H1 (cell line): Measurements from ENCODE around the gene WWP2. TPM values are rescaled to one million over a fixed set of nuclear protein-coding genes. Genes with fewer than 3 reads are reported as not detected.

Experiments used
- CTCF ChIA-PET: fragments of 300-600 bp; sonication (Branson Sonifier 250); formaldehyde crosslinking; loops from one replicate; lab custom pipeline; 2021; ENCODE audit not compliant: partially characterized antibody; lab: Charles Lee
- POLR2A ChIA-PET: fragments of 300-600 bp; sonication (Branson Sonifier 250); formaldehyde crosslinking; loops from one replicate; lab custom pipeline; 2021; ENCODE audit warnings: inconsistent platforms; ENCODE audit not compliant: partially characterized antibody; lab: Charles Lee
- DNase-seq, 2 experiments: peaks; one replicate each; pipeline versions ENCODE4 v3.0.0 to v3.0.0-alpha.2; 2010 to 2022; ENCODE audit warnings: low spot score in 2 of 2, low read depth in 1 of 2, mixed read lengths in 1 of 2
- FAIRE-seq: peaks from 2 replicates; lab custom pipeline; 2011; peaks lifted over from hg19 to GRCh38; lab: Jason Lieb, UNC
- H2AFZ ChIP-seq: 2 replicates; pipeline ENCODE4 v1.8.1; 2012; ENCODE audit warnings: low read length, inconsistent platforms
- H2AK5ac ChIP-seq: 2 replicates; pipeline ENCODE4 v1.6.1; 2013; ENCODE audit warnings: low read depth, low read length
- H2BK120ac ChIP-seq: replicated peaks from 2 replicates; pipeline ENCODE3; 2013; ENCODE audit warnings: low read depth, low read length, inconsistent platforms
- H2BK12ac ChIP-seq: 2 replicates; pipeline ENCODE4 v1.6.1; 2013; ENCODE audit warnings: low read depth, low read length
- H2BK15ac ChIP-seq: 2 replicates; pipeline ENCODE4 v1.6.1; 2013; ENCODE audit warnings: low read length
- H2BK20ac ChIP-seq: 2 replicates; pipeline ENCODE4 v1.6.1; 2013; ENCODE audit warnings: low read length
- H2BK5ac ChIP-seq: 2 replicates; pipeline ENCODE4 v1.6.1; 2013; ENCODE audit warnings: low read depth, low read length
- H3K14ac ChIP-seq: 2 replicates; pipeline ENCODE4 v1.6.1; 2013; ENCODE audit warnings: inconsistent platforms; ENCODE audit not compliant: insufficient read length
- H3K18ac ChIP-seq: 2 replicates; pipeline ENCODE4 v1.6.1; 2013; ENCODE audit warnings: low read length; ENCODE audit errors: extremely low read depth
- H3K23ac ChIP-seq: 2 replicates; pipeline ENCODE4 v1.6.1; 2013; ENCODE audit warnings: inconsistent platforms; ENCODE audit not compliant: insufficient read length
- H3K23me2 ChIP-seq: 2 replicates; pipeline ENCODE4 v1.6.1; 2013; ENCODE audit warnings: low read depth, low read length
- H3K27ac ChIP-seq: 2 replicates; pipeline ENCODE4 v1.6.1; 2011; ENCODE audit warnings: low read depth, low read length, inconsistent platforms
- H3K27me3 ChIP-seq, 4 experiments: replicated peaks in 1 of 4; 1 replicate in 1 of 4; 2 replicates in 3 of 4; pipeline versions ENCODE4 v1.6.1 to v1.8.1; 2011 to 2013; ENCODE audit warnings: low read length in 3 of 4, mild to moderate bottlenecking in 3 of 4, inconsistent platforms in 2 of 4, mixed read lengths in 2 of 4, moderate library complexity in 1 of 4; ENCODE audit not compliant: control insufficient read depth in 3 of 4, insufficient read depth in 3 of 4; ENCODE audit errors: extremely low read depth in 1 of 4
- H3K36me3 ChIP-seq, 4 experiments: 2 replicates each; pipeline versions ENCODE4 v1.6.1 to v1.8.1; 2011 to 2013; ENCODE audit warnings: mild to moderate bottlenecking in 4 of 4, low read length in 3 of 4, moderate library complexity in 2 of 4, control low read depth in 1 of 4, inconsistent platforms in 1 of 4; ENCODE audit not compliant: insufficient read depth in 4 of 4, control insufficient read depth in 2 of 4
- H3K4ac ChIP-seq: replicated peaks from 2 replicates; pipeline ENCODE3; 2013; ENCODE audit warnings: low read length, low read depth, mixed read lengths, inconsistent platforms; ENCODE audit not compliant: insufficient read length
- H3K4me1 ChIP-seq, 4 experiments: replicated peaks in 1 of 4; 1 replicate in 1 of 4; 2 replicates in 3 of 4; pipeline versions ENCODE4 v1.6.1 to v1.8.1; 2011 to 2013; ENCODE audit warnings: low read length in 3 of 4, inconsistent platforms in 2 of 4, mixed read lengths in 1 of 4; ENCODE audit not compliant: insufficient read depth in 4 of 4, control insufficient read depth in 3 of 4
- H3K4me2 ChIP-seq, 2 experiments: 2 replicates each; pipeline versions ENCODE4 v1.6.1 to v1.8.1; 2011 to 2013; ENCODE audit warnings: low read depth in 2 of 2, low read length in 2 of 2, control low read depth in 1 of 2, inconsistent platforms in 1 of 2, mild to moderate bottlenecking in 1 of 2; ENCODE audit not compliant: insufficient read depth in 1 of 2
- H3K4me3 ChIP-seq, 4 experiments: fragments of 200-600, 300-600 bp in 1 of 4; sonication (generic), shearing (Covaris generic), sonication (Bioruptor Twin) in 1 of 4; 2 replicates each; pipeline versions ENCODE4 v1.5.1 to v1.8.1; 2011 to 2016; ENCODE audit warnings: low read length in 4 of 4, low read depth in 3 of 4, control low read depth in 2 of 4, inconsistent platforms in 2 of 4, mild to moderate bottlenecking in 2 of 4, mixed read lengths in 1 of 4, moderate library complexity in 1 of 4; ENCODE audit not compliant: insufficient read depth in 2 of 4; ENCODE audit errors: extremely low read depth in 1 of 4
- H3K56ac ChIP-seq: replicated peaks from 2 replicates; pipeline ENCODE3; 2013; ENCODE audit warnings: low read depth, mild to moderate bottlenecking, mixed read lengths, low read length, inconsistent platforms; ENCODE audit not compliant: insufficient read length
- H3K79me1 ChIP-seq: 2 replicates; pipeline ENCODE4 v1.6.1; 2013; ENCODE audit warnings: low read depth, low read length, control low read depth
- H3K79me2 ChIP-seq, 2 experiments: 2 replicates each; pipeline versions ENCODE4 v1.6.1 to v1.8.1; 2012 to 2013; ENCODE audit warnings: low read length in 2 of 2, mild to moderate bottlenecking in 2 of 2, inconsistent platforms in 1 of 2; ENCODE audit not compliant: insufficient read depth in 2 of 2, control insufficient read depth in 1 of 2
- H3K9ac ChIP-seq, 4 experiments: replicated peaks in 1 of 4; 1 replicate in 1 of 4; 2 replicates in 3 of 4; pipeline versions ENCODE4 v1.6.1 to v1.8.1; 2011 to 2013; ENCODE audit warnings: low read depth in 3 of 4, low read length in 3 of 4, control low read depth in 2 of 4, mild to moderate bottlenecking in 2 of 4, moderate library complexity in 2 of 4, inconsistent platforms in 1 of 4; ENCODE audit errors: extremely low read depth in 1 of 4
- H3K9me3 ChIP-seq, 2 experiments: 2 replicates each; pipeline versions ENCODE4 v1.6.1 to v1.8.1; 2012 to 2013; ENCODE audit warnings: mild to moderate bottlenecking in 2 of 2, moderate library complexity in 2 of 2, control low read depth in 1 of 2, inconsistent platforms in 1 of 2, low read depth in 1 of 2, low read length in 1 of 2, mixed read lengths in 1 of 2; ENCODE audit not compliant: insufficient read depth in 2 of 2
- H4K20me1 ChIP-seq, 2 experiments: replicated peaks in 1 of 2; 2 replicates each; pipeline versions ENCODE3 to v1.8.1; 2011 to 2013; ENCODE audit warnings: inconsistent platforms in 2 of 2, low read length in 2 of 2, mild to moderate bottlenecking in 1 of 2; ENCODE audit not compliant: insufficient read depth in 2 of 2, control insufficient read depth in 1 of 2
- H4K5ac ChIP-seq: 2 replicates; pipeline ENCODE4 v1.6.1; 2013; ENCODE audit warnings: low read length, low read depth, mixed read lengths, inconsistent platforms; ENCODE audit not compliant: insufficient read length
- H4K8ac ChIP-seq: 2 replicates; pipeline ENCODE4 v1.8.0; 2013; ENCODE audit warnings: mild to moderate bottlenecking, moderate library complexity, low read length, inconsistent platforms; ENCODE audit not compliant: insufficient read depth; ENCODE audit errors: extremely low read depth
- H4K91ac ChIP-seq: replicated peaks from 2 replicates; pipeline ENCODE3; 2013; ENCODE audit warnings: low read length, mixed read lengths, inconsistent platforms; ENCODE audit not compliant: insufficient read length
- CBX8 ChIP-seq: fragments of 300-800, 300-1000 bp; sonication (generic); IDR thresholded peaks from 2 replicates; pipeline ENCODE4 v1.7.1; 2016; ENCODE audit warnings: low read depth, low read length, borderline replicate concordance
- NANOG ChIP-seq: IDR thresholded peaks from 2 replicates; pipeline ENCODE4 v1.6.1; 2011; ENCODE audit warnings: low read length, low read depth, mild to moderate bottlenecking, inconsistent platforms; ENCODE audit not compliant: insufficient read depth, poor library complexity, severe bottlenecking
- TAF1 ChIP-seq: IDR thresholded peaks from 2 replicates; pipeline ENCODE4 v1.6.1; 2011; ENCODE audit warnings: mild to moderate bottlenecking, low read depth, low read length
- WGBS, 2 experiments: shearing (Covaris generic) in 1 of 2; methylation state at CpG; one replicate each; pipeline versions ENCODE4 v1.1.6 to v1.1.7; 2013 to 2015; ENCODE audit warnings: low lambda C conversion rate in 2 of 2, mixed read lengths in 2 of 2, inconsistent platforms in 1 of 2, low coverage in 1 of 2, missing lambda C conversion rate in 1 of 2; ENCODE audit not compliant: insufficient replicate concordance in 2 of 2, insufficient coverage in 1 of 2, insufficient read length in 1 of 2; ENCODE audit errors: extremely low coverage in 1 of 2, missing lambda C conversion rate in 1 of 2; 5-methylcytosine and 5-hydroxymethylcytosine counted together
- polyA plus RNA-seq, 7 experiments: library from polyadenylated mRNA; depleted of rRNA in 3 of 7; stranded (reverse) in 5 of 7; unstranded in 2 of 7; fragments of >200 nt in 5 of 7; fragments of 200-250 nt in 2 of 7; gene quantifications; 1 replicate in 5 of 7; 2 replicates in 1 of 7; 4 replicates in 1 of 7; pipeline versions ENCODE4 v1.2.1 to v1.2.3, GENCODE V29; 2011 to 2013; ENCODE audit warnings: missing spikeins in 2 of 7, mixed read lengths in 2 of 7
- total RNA-seq: library from RNA; stranded (reverse); fragmentation: NEBNext Ultra II Directional; extraction: Animal tissue kit (Norgen Biotek cat#: 25700); gene quantifications from 2 replicates; pipeline ENCODE4 v1.2.1, GENCODE V29; 2021
- TF ChIP-seq, protein P1 (sequence below), 3 experiments: IDR thresholded peaks; 1 replicate in 2 of 3; 2 replicates in 1 of 3; pipeline versions ENCODE4 v1.5.1 to v1.6.1; 2011; ENCODE audit warnings: low read length in 3 of 3, mild to moderate bottlenecking in 3 of 3, inconsistent platforms in 2 of 3, low read depth in 1 of 3, moderate library complexity in 1 of 3; ENCODE audit not compliant: insufficient read depth in 1 of 3; ENCODE audit errors: control extremely low read depth in 1 of 3

Gene WWP2
- total and polyA plus RNA-seq, 2 of the 8 experiments (the other 6 are each of a cell fraction or from before 2014, with no cell fraction given) = 14.1 to 42.2 TPM

DNA sequence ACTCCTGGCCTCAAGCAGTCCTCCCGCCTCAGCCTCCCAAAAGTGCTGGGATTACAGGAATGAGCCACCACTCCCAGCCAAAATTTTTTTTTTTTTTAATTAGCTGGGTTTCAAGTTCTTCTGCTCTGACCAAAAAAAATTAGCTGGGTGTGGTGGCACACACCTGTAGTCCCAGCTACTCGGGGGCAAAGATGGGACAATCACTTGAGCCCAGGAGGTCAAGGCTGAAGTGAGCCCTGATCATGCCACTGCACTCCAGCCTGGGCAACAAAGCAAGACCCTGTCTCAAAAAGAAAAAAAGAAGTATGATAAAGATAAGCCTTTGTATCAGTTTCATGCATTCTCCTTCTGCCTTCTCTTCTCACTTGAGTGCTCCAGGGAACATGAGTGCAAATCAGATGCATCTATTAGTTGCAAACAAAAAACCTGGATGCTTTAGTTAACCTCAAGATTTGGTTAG, 37.7 kb upstream of the WWP2 start:
- no peaks in the 10 kb centered on the region for H3K79me2 ChIP-seq
- no peak overlapping the region for H2AK5ac ChIP-seq
- H2BK120ac ChIP-seq = no peak overlapping the region
- peak overlapping the region in 1 of 2 experiments; percentile 86; a peak in 1 of 4 replicates for H3K4me2 ChIP-seq
- no peak overlapping the region for H3K4ac ChIP-seq
- H4K5ac ChIP-seq = no peak overlapping the region
- peaks cover 3 to 7% (median 6%) of the 10 kb centered on the region in 4 experiments; a peak in 6 of 7 replicates for H3K4me1 ChIP-seq
- TF ChIP-seq, protein P1, sequence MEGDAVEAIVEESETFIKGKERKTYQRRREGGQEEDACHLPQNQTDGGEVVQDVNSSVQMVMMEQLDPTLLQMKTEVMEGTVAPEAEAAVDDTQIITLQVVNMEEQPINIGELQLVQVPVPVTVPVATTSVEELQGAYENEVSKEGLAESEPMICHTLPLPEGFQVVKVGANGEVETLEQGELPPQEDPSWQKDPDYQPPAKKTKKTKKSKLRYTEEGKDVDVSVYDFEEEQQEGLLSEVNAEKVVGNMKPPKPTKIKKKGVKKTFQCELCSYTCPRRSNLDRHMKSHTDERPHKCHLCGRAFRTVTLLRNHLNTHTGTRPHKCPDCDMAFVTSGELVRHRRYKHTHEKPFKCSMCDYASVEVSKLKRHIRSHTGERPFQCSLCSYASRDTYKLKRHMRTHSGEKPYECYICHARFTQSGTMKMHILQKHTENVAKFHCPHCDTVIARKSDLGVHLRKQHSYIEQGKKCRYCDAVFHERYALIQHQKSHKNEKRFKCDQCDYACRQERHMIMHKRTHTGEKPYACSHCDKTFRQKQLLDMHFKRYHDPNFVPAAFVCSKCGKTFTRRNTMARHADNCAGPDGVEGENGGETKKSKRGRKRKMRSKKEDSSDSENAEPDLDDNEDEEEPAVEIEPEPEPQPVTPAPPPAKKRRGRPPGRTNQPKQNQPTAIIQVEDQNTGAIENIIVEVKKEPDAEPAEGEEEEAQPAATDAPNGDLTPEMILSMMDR (IDR thresholded peaks at IDR 0.05; ENCODE audit: control extremely low read depth in 1 of 3, insufficient read depth in 1 of 3, low read depth in 1 of 3, low read length in 3 of 3) = no peak
- TF ChIP-seq NANOG = no peak
- no peak for TF ChIP-seq TAF1
- no peak for TF ChIP-seq CBX8
- POLR2A ChIA-PET = interaction anchor here (0.5 to 9.9 kb wide), 8 partner anchors 11 to 743 kb away, joined by 3 to 83 read pairs (median 14); partner anchors contain the start of genes NOB1 and WWP2
- no peak overlapping the region for H3K27ac ChIP-seq
- H3K23me2 ChIP-seq = peaks cover 8% of the 10 kb centered on the region; the same call in 1 of the 2 replicates
- H2AFZ ChIP-seq = no peak overlapping the region
- H3K36me3 ChIP-seq = no peaks in the 10 kb centered on the region
- H3K9ac ChIP-seq = no peak overlapping the region
- no peak overlapping the region for H2BK15ac ChIP-seq
- no peak overlapping the region for H2BK5ac ChIP-seq
- H3K27me3 ChIP-seq = no peaks in the 10 kb centered on the region
- no peaks in the 10 kb centered on the region for H4K20me1 ChIP-seq
- H2BK12ac ChIP-seq = no peak overlapping the region
- DNase-seq = no peak
- 0 out of 2 replicates have a peak, but pooled peaks cover 2% of the 10 kb centered on the region for H3K79me1 ChIP-seq
- no peak overlapping the region for H3K18ac ChIP-seq
- H4K91ac ChIP-seq = no peak overlapping the region
- 97% methylated on average over 2 of the region's 2 CpGs; no CpG with 5 or more reads in 1 of the 2 experiments for WGBS, 2 experiments
- FAIRE-seq = no peak
- no peak overlapping the region for H2BK20ac ChIP-seq
- CTCF ChIA-PET = interaction anchor here (0.6 to 13.1 kb wide), 6 partner anchors 11 to 852 kb away, joined by 3 to 88 read pairs (median 3); partner anchors contain the start of gene NOB1
- no peak overlapping the region for H3K14ac ChIP-seq
- no peaks in the 10 kb centered on the region for H3K9me3 ChIP-seq
- no peak overlapping the region for H4K8ac ChIP-seq
- H3K56ac ChIP-seq = no peak overlapping the region
- no peak overlapping the region for H3K4me3 ChIP-seq
- no peak overlapping the region for H3K23ac ChIP-seq
